Measurements from ENCODE around the gene PPME1.

DNA sequence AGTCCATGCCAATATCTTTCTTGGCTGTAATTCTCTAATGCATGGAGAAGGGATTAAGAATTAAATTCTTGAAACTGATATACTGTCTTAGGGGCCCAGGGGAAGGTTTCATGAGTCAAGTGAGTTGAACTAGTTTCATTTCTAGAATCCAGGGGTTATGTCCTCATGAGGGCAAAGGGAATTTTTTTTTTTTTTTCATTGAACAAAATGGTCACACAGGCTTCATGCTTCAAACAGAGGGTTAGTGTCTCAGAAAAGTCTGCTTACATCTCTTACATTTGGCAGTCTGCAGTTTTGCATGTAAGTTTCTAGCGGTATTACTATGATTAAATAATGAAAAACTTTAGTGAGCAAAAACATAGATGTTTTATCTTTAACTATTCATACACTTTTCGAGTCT is 32.9 kb downstream of the PPME1 start:
- TF ChIP-seq, protein P1, sequence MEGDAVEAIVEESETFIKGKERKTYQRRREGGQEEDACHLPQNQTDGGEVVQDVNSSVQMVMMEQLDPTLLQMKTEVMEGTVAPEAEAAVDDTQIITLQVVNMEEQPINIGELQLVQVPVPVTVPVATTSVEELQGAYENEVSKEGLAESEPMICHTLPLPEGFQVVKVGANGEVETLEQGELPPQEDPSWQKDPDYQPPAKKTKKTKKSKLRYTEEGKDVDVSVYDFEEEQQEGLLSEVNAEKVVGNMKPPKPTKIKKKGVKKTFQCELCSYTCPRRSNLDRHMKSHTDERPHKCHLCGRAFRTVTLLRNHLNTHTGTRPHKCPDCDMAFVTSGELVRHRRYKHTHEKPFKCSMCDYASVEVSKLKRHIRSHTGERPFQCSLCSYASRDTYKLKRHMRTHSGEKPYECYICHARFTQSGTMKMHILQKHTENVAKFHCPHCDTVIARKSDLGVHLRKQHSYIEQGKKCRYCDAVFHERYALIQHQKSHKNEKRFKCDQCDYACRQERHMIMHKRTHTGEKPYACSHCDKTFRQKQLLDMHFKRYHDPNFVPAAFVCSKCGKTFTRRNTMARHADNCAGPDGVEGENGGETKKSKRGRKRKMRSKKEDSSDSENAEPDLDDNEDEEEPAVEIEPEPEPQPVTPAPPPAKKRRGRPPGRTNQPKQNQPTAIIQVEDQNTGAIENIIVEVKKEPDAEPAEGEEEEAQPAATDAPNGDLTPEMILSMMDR (IDR thresholded peaks at IDR 0.05; ENCODE audit: low read depth, low read length, poor library complexity, severe bottlenecking): no peak
- no peak for TF ChIP-seq EZH2phosphoT487 (IDR thresholded peaks at IDR 0.05; ENCODE audit: borderline replicate concordance, low read length)
